GM13977 (cell line): ENCODE results near the gene SLC1A3.
"Not testable (repeated sequence)": the region's sequence is repeated elsewhere in the genome, so short reads cannot be mapped to it uniquely, and the experiment has no call there.

Experiments used
- DNase-seq: peaks from one replicate; pipeline ENCODE4 v3.0.0; 2012; ENCODE audit warnings: low spot score
- CTCF ChIP-seq: IDR thresholded peaks from 2 replicates; pipeline ENCODE4 v1.5.1; 2012; ENCODE audit warnings: mild to moderate bottlenecking, control low read depth; ENCODE audit not compliant: insufficient read depth; ENCODE audit errors: extremely low read depth, missing control alignments
- in situ Hi-C: fragments of 300-500 bp; cut with MboI; formaldehyde crosslinking; loops from one replicate; pipeline ENCODE4 v1.12.0; 2022; ENCODE audit warnings: low sequenced_read_pairs, low pct_unique_long_range_greater_than_20kb, mixed read lengths, inconsistent platforms; ENCODE audit not compliant: unreplicated experiment

SLC1A3 gene

GRCh38 chr5:36637101-36637500 is 30.7 kb downstream of the SLC1A3 start:
- TF ChIP-seq CTCF, result no peak
- no peak for DNase-seq
- in situ Hi-C loops, result no loop called here

GRCh38 chr5:36637516-36637915 is 31.1 kb downstream of the SLC1A3 start:
- TF ChIP-seq CTCF, result no peak
- DNase-seq, result no peak
- in situ Hi-C loops, result no loop called here

GRCh38 chr5:36638056-36638455 is 31.6 kb downstream of the SLC1A3 start:
- TF ChIP-seq CTCF, result no peak
- in situ Hi-C loops, result no loop called here
- no peak for DNase-seq

GRCh38 chr5:36640949-36641348 is 34.5 kb downstream of the SLC1A3 start:
- no peak for DNase-seq
- TF ChIP-seq CTCF, result no peak
- in situ Hi-C loops, result no loop called here

- in situ Hi-C loops, result no loop called here
- no peak for TF ChIP-seq CTCF
- no peak for DNase-seq
These were observed 35.0 kb downstream of the SLC1A3 start for GRCh38 chr5:36641431-36641830.

GRCh38 chr5:36642089-36642488 is 35.7 kb downstream of the SLC1A3 start:
- in situ Hi-C loops, result no loop called here
- TF ChIP-seq CTCF, result no peak
- no peak for DNase-seq

- in situ Hi-C loops, result no loop called here
- DNase-seq, result no peak
- no peak for TF ChIP-seq CTCF
These were observed 36.8 kb downstream of the SLC1A3 start for GRCh38 chr5:36643162-36643561.

GRCh38 chr5:36643841-36644240 is 37.4 kb downstream of the SLC1A3 start:
- in situ Hi-C loops, DNase-seq: not testable (repeated sequence)
